ENCODE measurements around the gene KRT4. TPM values are rescaled to one million over a fixed set of nuclear protein-coding genes. Genes with fewer than 3 reads are reported as not detected.

KRT4 gene
- total RNA-seq, 1 donor from 2014 or later = 1,276 TPM

- no peak overlapping the region for H3K4me3 Mint-ChIP-seq
These were observed 8.1 kb upstream of the KRT4 start for GRCh38 chr12:52821826-52822660.

GRCh38 chr12:52821071-52821730, 7.3 kb upstream of the KRT4 start:
- H3K9me3 Mint-ChIP-seq = no peaks in the 10 kb centered on the region
- peaks cover 15% of the 10 kb centered on the region for H3K4me1 Mint-ChIP-seq (ENCODE audit: unreplicated experiment)
- no peak for DNase-seq (ENCODE audit: extremely low spot score, unreplicated experiment)
- H3K36me3 Mint-ChIP-seq = no peaks in the 10 kb centered on the region
- peaks cover 26% of the 10 kb centered on the region for H3K27me3 Mint-ChIP-seq
- H3K4me3 Mint-ChIP-seq = no peak overlapping the region
- peak overlapping the region; percentile 36 for H3K27ac Mint-ChIP-seq
- no peak for TF ChIP-seq CTCF (conservative IDR thresholded peaks at IDR 0.05)

More at GRCh38 chr12:52821826-52822660, 8.1 kb upstream of the KRT4 start:
- H3K9me3 Mint-ChIP-seq = no peaks in the 10 kb centered on the region
- no peak for DNase-seq (ENCODE audit: extremely low spot score, unreplicated experiment)
- no peak for TF ChIP-seq CTCF (conservative IDR thresholded peaks at IDR 0.05)
- peaks cover 26% of the 10 kb centered on the region for H3K27me3 Mint-ChIP-seq
- H3K4me1 Mint-ChIP-seq (ENCODE audit: unreplicated experiment) = peaks cover 15% of the 10 kb centered on the region
- H3K27ac Mint-ChIP-seq = no peak overlapping the region
- H3K36me3 Mint-ChIP-seq = no peaks in the 10 kb centered on the region

GRCh38 chr12:52820521-52820920, 6.6 kb upstream of the KRT4 start:
- no peak overlapping the region for H3K27ac Mint-ChIP-seq
- H3K36me3 Mint-ChIP-seq = no peaks in the 10 kb centered on the region
- H3K27me3 Mint-ChIP-seq = peaks cover 28% of the 10 kb centered on the region
- H3K4me3 Mint-ChIP-seq = no peak overlapping the region
- no peaks in the 10 kb centered on the region for H3K9me3 Mint-ChIP-seq
- no peak for TF ChIP-seq CTCF (conservative IDR thresholded peaks at IDR 0.05)
- no peak for DNase-seq (ENCODE audit: extremely low spot score, unreplicated experiment)
- H3K4me1 Mint-ChIP-seq (ENCODE audit: unreplicated experiment) = peaks cover 15% of the 10 kb centered on the region

- Mint-ChIP-seq H3K4me1 (ENCODE audit: unreplicated experiment) (peaks cover 15% of the 10 kb centered on the region), H3K4me3 (no peak overlapping the region), H3K27ac (no peak overlapping the region), H3K9me3 (no peaks in the 10 kb centered on the region), H3K36me3 (no peaks in the 10 kb centered on the region), H3K27me3 (peaks cover 31% of the 10 kb centered on the region)
- no peak for DNase-seq (ENCODE audit: extremely low spot score, unreplicated experiment)
- TF ChIP-seq CTCF (conservative IDR thresholded peaks at IDR 0.05) = no peak
These were observed 6.0 kb upstream of the KRT4 start for GRCh38 chr12:52819731-52820510.

- peaks cover 15% of the 10 kb centered on the region for H3K4me1 Mint-ChIP-seq (ENCODE audit: unreplicated experiment)
- H3K9me3 Mint-ChIP-seq = no peaks in the 10 kb centered on the region
- H3K4me3 Mint-ChIP-seq = no peak overlapping the region
- TF ChIP-seq CTCF (conservative IDR thresholded peaks at IDR 0.05) = no peak
- peaks cover 37% of the 10 kb centered on the region for H3K27me3 Mint-ChIP-seq
- DNase-seq (ENCODE audit: extremely low spot score, unreplicated experiment) = no peak
- peak overlapping the region; percentile 41 for H3K27ac Mint-ChIP-seq
- peaks cover 3% of the 10 kb centered on the region for H3K36me3 Mint-ChIP-seq
These were observed 5.0 kb upstream of the KRT4 start for GRCh38 chr12:52818887-52819420.
